Endodermal cell (in vitro differentiated cells): ENCODE measurements around the gene ZNF232. TPM values are rescaled to one million over a fixed set of nuclear protein-coding genes. Genes with fewer than 3 reads are reported as not detected.
"Not testable (repeated sequence)": the region's sequence is repeated elsewhere in the genome, so short reads cannot be mapped to it uniquely, and the experiment has no call there.

Experiments
- DNase-seq: peaks from one replicate; pipeline ENCODE4 v3.0.0-alpha.2; 2017
- H3K27ac ChIP-seq: 2 replicates; pipeline ENCODE4 v1.5.1; 2013; ENCODE audit warnings: mild to moderate bottlenecking, low read depth, low read length, moderate library complexity
- H3K27me3 ChIP-seq: 2 replicates; pipeline ENCODE4 v1.6.1; 2013; ENCODE audit warnings: mild to moderate bottlenecking, low read length, moderate library complexity; ENCODE audit not compliant: insufficient read depth, control insufficient read depth, poor library complexity, severe bottlenecking
- H3K36me3 ChIP-seq: 2 replicates; pipeline ENCODE4 v1.7.0; 2013; ENCODE audit warnings: mild to moderate bottlenecking, low read length, moderate library complexity; ENCODE audit not compliant: control insufficient read depth, insufficient read depth
- H3K4me1 ChIP-seq: one replicate; pipeline ENCODE4 v1.7.0; 2013; ENCODE audit warnings: low read length; ENCODE audit not compliant: control insufficient read depth, insufficient read depth
- H3K4me3 ChIP-seq: 2 replicates; pipeline ENCODE4 v1.5.1; 2013; ENCODE audit warnings: mild to moderate bottlenecking, low read length, moderate library complexity
- H3K9ac ChIP-seq: 2 replicates; pipeline ENCODE4 v1.6.1; 2013; ENCODE audit warnings: mild to moderate bottlenecking, low read length, moderate library complexity; ENCODE audit not compliant: poor library complexity, severe bottlenecking; ENCODE audit errors: extremely low read depth
- H3K9me3 ChIP-seq: 2 replicates; pipeline ENCODE4 v1.6.1; 2013; ENCODE audit warnings: mild to moderate bottlenecking, low read length, moderate library complexity; ENCODE audit not compliant: control insufficient read depth
- H3K27ac Mint-ChIP-seq: 2 replicates; pipeline ENCODE4 v1.8.0; 2020; ENCODE audit warnings: mixed read lengths
- H3K27me3 Mint-ChIP-seq: 2 replicates; pipeline ENCODE4 v1.8.0; 2021; ENCODE audit warnings: mild to moderate bottlenecking, mixed read lengths; ENCODE audit not compliant: insufficient read depth
- H3K36me3 Mint-ChIP-seq: 2 replicates; pipeline ENCODE4 v1.8.0; 2020; ENCODE audit warnings: low read depth, mixed read lengths
- H3K4me1 Mint-ChIP-seq: 2 replicates; pipeline ENCODE4 v1.8.0; 2020; ENCODE audit warnings: mixed read lengths
- H3K4me3 Mint-ChIP-seq: 2 replicates; pipeline ENCODE4 v1.8.0; 2020; ENCODE audit warnings: mild to moderate bottlenecking, moderate library complexity, mixed read lengths
- H3K9me3 Mint-ChIP-seq: 2 replicates; pipeline ENCODE4 v1.8.0; 2020; ENCODE audit warnings: mild to moderate bottlenecking, mixed read lengths
- WGBS, 2 experiments: methylation state at CpG; one replicate each; pipeline versions ENCODE4 v1.1.5 to v1.1.7; 2013; ENCODE audit warnings: missing lambda C conversion rate in 2 of 2, mixed read lengths in 1 of 2; ENCODE audit not compliant: insufficient coverage in 1 of 2, insufficient read length in 1 of 2; 5-methylcytosine and 5-hydroxymethylcytosine counted together
- total RNA-seq, 2 donors: library from RNA; stranded (reverse); fragmentation: NEBNext Ultra II Directional in 1 of 2; extraction: Animal tissue kit (Norgen Biotek cat#: 25700) in 1 of 2; gene quantifications; 2 replicates in 1 of 2; 3 replicates in 1 of 2; pipeline ENCODE4 v1.2.1, GENCODE V29; 2021
- TF ChIP-seq, protein P1 (sequence below): fragments of 200-600 bp; sonication (generic); conservative IDR thresholded peaks from 2 replicates; pipeline ENCODE4 v1.5.0; 2021; ENCODE audit warnings: antibody characterized with exemption, mild to moderate bottlenecking

The ZNF232 gene
- total RNA-seq, 2 donors from 2014 or later = 27.2 to 32.1 TPM

DNA sequence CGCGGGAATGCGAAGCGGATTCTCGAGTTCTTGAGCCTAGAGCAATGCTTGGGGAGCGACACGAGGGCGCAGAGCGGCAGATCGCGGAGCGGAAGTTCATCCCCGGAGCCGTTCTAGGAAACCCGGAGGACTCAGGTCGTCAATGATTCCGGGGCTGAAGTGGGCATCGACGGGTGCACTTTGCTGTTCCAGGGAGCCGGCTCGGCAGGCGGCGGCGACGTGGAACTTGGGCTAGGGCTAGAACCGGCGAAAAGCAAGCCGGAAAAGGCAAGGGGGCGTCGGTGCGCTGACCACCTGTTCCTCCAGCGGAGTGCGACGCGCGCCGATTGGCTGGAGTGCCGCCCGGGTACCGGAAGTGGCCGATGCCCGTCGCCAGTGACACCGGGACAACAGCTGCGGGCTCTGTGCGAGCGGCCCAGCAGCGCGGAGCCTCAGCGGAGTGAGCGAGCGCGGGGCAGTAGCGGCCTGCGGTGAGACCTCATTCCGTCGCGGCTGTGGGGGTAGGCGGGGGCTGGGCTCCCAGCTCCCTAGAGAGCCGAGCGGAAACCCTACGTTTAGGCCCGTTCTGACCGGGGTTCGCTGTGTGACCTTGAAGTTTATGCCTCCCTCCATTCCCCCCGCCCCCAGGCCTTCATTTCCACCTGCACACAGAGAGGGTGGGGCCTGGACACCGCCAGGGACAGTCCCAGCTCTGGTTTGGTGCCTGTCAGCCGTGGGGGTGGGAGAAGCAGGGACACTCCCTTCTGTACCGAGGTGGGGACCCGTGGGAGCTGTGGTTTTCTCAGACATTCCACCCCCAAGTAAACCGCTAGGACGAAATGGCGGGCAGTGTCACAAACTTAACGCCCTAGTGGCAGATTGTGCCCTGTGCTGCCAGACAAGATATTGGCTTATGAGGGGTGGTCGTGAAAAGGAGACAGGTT, 33.3 kb downstream of the ZNF232 start, which contains the start of gene ZFP3:
TSS of gene ZFP3 (plus strand) at position 362 of the 923 bp plus-strand sequence. CDS start 13,038 bp downstream, outside the sequence.
- DNase-seq = peak; percentile 70
- Histone ChIP-seq H3K9ac (no peak within 1 kb of the TSS), H3K9me3 (peaks cover 7% of the 10 kb centered on the region), H3K27me3 (no peaks in the 10 kb centered on the region), H3K27ac (no peak within 1 kb of the TSS), H3K36me3 (no peaks in the 10 kb centered on the region), H3K4me3 (no peak within 1 kb of the TSS), H3K4me1 (no peaks in the 10 kb centered on the region)
- peaks cover 1% of the 10 kb centered on the region for H3K36me3 Mint-ChIP-seq
- TF ChIP-seq, protein P1, sequence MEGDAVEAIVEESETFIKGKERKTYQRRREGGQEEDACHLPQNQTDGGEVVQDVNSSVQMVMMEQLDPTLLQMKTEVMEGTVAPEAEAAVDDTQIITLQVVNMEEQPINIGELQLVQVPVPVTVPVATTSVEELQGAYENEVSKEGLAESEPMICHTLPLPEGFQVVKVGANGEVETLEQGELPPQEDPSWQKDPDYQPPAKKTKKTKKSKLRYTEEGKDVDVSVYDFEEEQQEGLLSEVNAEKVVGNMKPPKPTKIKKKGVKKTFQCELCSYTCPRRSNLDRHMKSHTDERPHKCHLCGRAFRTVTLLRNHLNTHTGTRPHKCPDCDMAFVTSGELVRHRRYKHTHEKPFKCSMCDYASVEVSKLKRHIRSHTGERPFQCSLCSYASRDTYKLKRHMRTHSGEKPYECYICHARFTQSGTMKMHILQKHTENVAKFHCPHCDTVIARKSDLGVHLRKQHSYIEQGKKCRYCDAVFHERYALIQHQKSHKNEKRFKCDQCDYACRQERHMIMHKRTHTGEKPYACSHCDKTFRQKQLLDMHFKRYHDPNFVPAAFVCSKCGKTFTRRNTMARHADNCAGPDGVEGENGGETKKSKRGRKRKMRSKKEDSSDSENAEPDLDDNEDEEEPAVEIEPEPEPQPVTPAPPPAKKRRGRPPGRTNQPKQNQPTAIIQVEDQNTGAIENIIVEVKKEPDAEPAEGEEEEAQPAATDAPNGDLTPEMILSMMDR = peak; percentile 30
- H3K4me1 Mint-ChIP-seq = peaks cover 3% of the 10 kb centered on the region
- H3K27ac Mint-ChIP-seq = no peak within 1 kb of the TSS
- 87 to 94% methylated on average over 25 to 75 of the region's 75 CpGs for WGBS, 2 experiments
- peaks cover 36% of the 10 kb centered on the region for H3K27me3 Mint-ChIP-seq
- peak within 1 kb of the TSS; percentile 59 for H3K4me3 Mint-ChIP-seq
- peaks cover 32% of the 10 kb centered on the region for H3K9me3 Mint-ChIP-seq

GRCh38 chr17:5077781-5078105, 33.9 kb downstream of the ZNF232 start:
- Histone ChIP-seq H3K9me3 (peaks cover 7% of the 10 kb centered on the region), H3K9ac (no peak overlapping the region), H3K27ac (no peak overlapping the region), H3K36me3 (no peaks in the 10 kb centered on the region), H3K4me1 (no peaks in the 10 kb centered on the region), H3K27me3 (no peaks in the 10 kb centered on the region), H3K4me3 (no peak overlapping the region)
- Mint-ChIP-seq H3K9me3 (peaks cover 28% of the 10 kb centered on the region), H3K27me3 (peaks cover 36% of the 10 kb centered on the region), H3K27ac (no peak overlapping the region), H3K4me3 (peak overlapping the region; percentile 59), H3K36me3 (peaks cover 1% of the 10 kb centered on the region), H3K4me1 (peaks cover 3% of the 10 kb centered on the region)
- no peak for DNase-seq
- 96% methylated on average over 14 of the region's 14 CpGs for WGBS, 2 experiments
- TF ChIP-seq, protein P1 = no peak

DNA sequence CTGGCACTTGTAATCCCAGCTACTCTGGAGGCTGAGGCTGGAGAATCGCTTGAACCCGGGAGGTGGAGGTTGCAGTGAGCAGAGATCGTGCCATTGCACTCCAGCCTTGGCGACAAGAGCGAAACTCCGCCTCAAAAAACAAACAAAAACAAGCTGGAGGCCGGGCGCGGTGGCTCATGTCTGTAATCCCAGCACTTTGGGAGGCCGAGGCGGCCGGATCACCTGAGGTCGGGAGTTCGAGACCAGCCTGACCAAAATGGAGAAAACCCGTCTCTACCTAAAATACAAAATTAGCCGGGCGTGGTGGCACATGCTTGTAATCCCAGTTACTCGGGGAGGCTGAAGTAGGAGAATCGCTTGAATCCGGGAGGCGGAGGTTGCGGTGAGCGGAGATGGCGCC, 34.4 kb downstream of the ZNF232 start:
- not testable (repeated sequence) for H3K27ac Mint-ChIP-seq, H3K9me3 ChIP-seq, H3K36me3 ChIP-seq, DNase-seq, H3K9ac ChIP-seq, H3K4me3 ChIP-seq, H3K36me3 Mint-ChIP-seq, H3K4me1 ChIP-seq, H3K27ac ChIP-seq, H3K27me3 ChIP-seq, H3K4me1 Mint-ChIP-seq, H3K4me3 Mint-ChIP-seq
- peaks cover 38% of the 10 kb centered on the region for H3K27me3 Mint-ChIP-seq
- WGBS, 2 experiments = 97 to 98% methylated on average over 20 to 24 of the region's 24 CpGs
- peaks cover 28% of the 10 kb centered on the region for H3K9me3 Mint-ChIP-seq

DNA sequence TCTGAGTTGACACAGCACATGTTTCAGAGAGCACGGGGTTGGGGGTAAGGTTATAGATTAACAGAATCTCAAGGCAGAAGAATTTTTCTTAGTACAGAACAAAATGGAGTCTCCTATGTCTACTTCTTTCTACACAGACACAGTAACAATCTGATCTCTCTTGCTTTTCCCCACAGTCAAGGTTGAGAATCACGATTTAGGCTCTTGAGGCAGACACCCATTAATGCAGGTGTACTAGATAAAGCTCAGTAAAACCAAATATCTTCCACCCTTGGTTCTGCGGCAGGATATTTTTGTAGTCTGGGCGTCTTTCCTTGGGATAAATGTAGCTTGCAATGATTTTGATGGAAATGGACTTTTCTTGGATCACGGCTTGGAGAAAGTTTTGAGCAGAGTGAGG, 36.2 kb downstream of the ZNF232 start:
- not testable (repeated sequence) for H3K4me3 ChIP-seq, H3K36me3 ChIP-seq, H3K9ac ChIP-seq, H3K9me3 ChIP-seq, H3K27me3 ChIP-seq, H3K4me1 ChIP-seq, H3K4me1 Mint-ChIP-seq, DNase-seq, H3K4me3 Mint-ChIP-seq, H3K27ac ChIP-seq, H3K36me3 Mint-ChIP-seq
- Mint-ChIP-seq H3K27ac (peak overlapping the region; percentile 3), H3K27me3 (peaks cover 45% of the 10 kb centered on the region), H3K9me3 (peaks cover 28% of the 10 kb centered on the region)
- 96 to 100% methylated on average over 1 to 4 of the region's 5 CpGs for WGBS, 2 experiments
